T47D (cell line): Measurements from ENCODE around the gene POLR2J3.
"Not testable (repeated sequence)": the region's sequence is repeated elsewhere in the genome, so short reads cannot be mapped to it uniquely, and the experiment has no call there.

ENCODE experiments used
- DNase-seq, 2 experiments: peaks; one replicate each; pipeline versions ENCODE4 v3.0.0 to v3.0.0-alpha.2; 2011 to 2012; ENCODE audit warnings: low read depth in 1 of 2, low spot score in 1 of 2
- in situ Hi-C: cut with HindIII; loops from 2 replicates; pipeline ENCODE4 v1.10.0; 2016; ENCODE audit warnings: low sequenced_read_pairs, low pct_unique_long_range_greater_than_20kb

POLR2J3 gene

DNA sequence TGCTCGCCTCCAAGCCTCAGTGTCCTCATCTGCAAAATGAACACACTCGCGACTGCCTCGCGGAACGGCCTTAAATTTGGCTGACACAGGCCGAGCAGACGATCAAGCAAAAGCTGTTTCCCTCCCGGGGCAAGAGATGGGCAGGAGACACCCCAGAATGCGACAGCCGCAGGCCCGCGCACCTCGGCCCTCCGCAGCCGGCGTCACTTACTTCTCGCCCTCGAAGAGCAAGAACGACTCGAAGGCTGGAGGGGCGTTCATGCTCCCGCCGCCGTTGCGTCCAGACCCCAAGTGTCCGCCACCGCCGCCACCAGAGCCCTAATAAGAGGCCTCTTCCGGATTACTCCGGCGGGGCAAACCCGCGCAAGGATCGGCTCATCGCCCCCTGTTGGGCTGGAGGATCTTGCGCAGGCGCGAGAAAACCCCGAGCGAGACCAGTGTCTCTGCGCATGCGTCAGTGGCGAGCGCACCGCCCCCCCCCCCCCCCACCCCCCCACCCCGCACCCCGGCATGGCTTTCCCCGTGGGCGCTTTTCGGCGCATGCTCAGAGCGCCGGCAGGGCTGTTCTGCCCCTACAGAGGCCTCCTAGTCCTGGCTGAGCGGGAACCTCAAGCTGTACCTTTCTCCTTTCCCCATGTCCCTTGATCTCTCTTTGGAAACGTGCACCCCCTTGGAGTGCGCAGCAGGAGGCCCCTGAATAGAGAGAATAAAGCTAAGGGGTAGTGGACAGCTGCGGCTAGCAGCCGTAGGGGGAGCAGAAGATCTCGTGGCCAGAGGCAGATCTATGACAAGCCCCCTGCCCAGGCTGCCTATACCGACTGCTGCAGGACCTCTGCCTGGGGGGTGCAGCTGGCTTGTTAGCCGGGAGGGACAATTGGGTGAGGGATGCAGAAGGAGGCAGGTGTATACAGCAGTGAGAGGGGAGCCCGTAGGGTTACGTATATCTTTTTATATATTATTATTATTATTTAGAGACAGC lies at the start of gene POLR2J3:
POLR2J3 (minus strand) TSS at position 323 of the 979 bp plus-strand sequence; CDS start at position 261, 62 bp downstream.
- in situ Hi-C loops: not testable (repeated sequence)
- DNase-seq: peak in 1 of 2 experiments; percentile 69

DNA sequence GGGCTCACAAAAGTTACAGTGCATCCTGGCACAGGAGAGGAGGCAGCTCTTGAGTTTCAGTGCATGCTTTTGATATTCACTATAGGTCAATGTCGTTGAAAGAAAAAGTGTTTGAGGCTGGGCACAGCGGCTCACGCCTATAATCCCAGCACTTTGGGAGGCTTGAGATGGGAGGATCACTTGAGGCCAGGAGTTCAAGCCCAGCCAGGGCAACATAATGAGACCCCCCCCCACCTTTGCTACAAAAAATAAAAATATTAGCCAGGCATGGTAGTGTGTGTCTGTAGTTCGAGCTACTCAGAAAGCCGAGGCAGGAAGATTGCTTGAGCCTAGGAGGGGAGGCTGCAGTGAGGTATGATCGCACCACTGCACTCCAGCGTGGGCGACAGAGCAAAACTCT lies 45.7 kb upstream of the POLR2J3 start:
- DNase-seq, in situ Hi-C loops: not testable (repeated sequence)

- DNase-seq, in situ Hi-C loops: not testable (repeated sequence)
Observed at GRCh38 chr7:102616507-102617125, 44.2 kb upstream of the POLR2J3 start, which contains the start of gene RASA4. Gene RASA4 (minus strand): TSS chr7:102616756. CDS start chr7:102616689, 67 bp downstream.

DNA sequence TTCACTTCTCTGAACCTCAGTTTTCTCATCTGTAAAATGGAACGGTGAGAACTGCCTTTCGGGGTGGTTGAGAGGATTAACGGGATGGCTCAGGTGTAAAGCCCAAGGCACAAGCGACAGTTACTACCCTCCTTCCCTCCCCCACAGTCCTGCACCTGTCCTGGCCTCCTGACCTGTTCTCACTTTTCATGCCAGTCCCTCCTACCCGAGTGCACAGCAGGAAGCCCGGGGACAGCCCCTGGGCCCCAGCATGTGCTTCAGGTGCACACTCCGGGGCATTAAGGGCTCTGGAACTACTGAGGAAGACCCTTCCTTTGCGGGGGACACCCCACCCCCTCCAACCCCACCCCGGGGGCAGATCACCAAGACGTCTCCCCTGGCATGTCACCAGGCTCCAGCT lies 43.5 kb upstream of the POLR2J3 start:
- DNase-seq, in situ Hi-C loops: not testable (repeated sequence)

GRCh38 chr7:102614873-102615272 lies 42.5 kb upstream of the POLR2J3 start:
- DNase-seq, in situ Hi-C loops: not testable (repeated sequence)

DNA sequence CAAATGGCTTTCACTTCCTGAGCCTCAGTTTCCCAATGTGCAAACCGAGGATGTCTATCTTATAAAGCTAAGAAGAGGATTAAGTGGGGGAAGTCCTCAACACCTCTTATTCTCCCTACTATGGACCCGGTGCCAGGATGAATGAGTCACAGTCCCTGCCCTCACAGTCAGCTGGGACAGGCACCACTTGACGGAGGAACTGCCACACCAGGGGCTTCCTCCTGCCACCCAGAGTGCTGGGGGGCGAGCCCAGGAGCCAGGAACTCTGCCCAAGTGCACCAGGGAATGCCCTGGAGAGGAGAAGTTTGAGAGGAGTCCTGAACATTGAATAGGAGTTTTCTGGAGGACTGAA lies 41.9 kb upstream of the POLR2J3 start:
- in situ Hi-C loops, DNase-seq: not testable (repeated sequence)

DNA sequence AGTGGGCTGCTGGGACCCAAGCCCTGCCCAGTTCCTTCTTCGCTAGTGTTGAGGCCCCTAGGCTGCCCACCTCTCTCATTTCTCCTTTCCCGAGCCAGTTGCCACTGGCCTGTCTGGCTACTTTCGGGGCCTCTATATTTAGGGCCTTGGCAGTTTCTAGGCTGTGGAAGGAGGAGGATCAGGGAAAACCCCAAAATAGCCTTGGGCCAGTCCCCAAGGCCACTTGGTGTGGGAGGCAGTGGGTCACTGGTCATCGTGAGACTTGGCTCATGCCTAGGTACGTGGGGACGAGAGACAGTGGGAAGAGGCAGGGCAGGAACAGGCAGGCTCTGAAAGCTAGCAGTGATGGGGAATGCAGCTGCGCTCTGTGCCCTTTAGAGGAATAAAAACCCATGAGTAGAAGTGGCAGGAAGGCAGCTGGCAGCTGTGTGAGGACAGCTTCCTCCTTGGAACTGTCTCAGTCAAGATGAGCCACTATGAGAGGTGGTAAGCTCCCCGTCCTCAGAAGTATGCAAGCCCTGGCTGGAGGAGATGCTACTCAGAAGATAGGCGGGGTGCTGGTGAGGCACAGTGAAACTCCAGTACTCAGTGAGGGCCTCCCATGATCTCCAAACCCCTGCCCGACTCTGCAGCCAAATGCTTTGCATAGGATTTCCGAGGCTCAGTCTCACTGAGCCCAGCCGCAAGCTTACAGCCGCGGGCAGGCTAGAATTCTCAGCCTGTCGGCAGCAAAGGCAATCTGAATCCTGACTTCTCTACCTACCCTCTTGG lies 41.4 kb upstream of the POLR2J3 start:
- in situ Hi-C loops, DNase-seq: not testable (repeated sequence)

- in situ Hi-C loops, DNase-seq: not testable (repeated sequence)
Observed at GRCh38 chr7:102611675-102612325, 39.4 kb upstream of the POLR2J3 start.

DNA sequence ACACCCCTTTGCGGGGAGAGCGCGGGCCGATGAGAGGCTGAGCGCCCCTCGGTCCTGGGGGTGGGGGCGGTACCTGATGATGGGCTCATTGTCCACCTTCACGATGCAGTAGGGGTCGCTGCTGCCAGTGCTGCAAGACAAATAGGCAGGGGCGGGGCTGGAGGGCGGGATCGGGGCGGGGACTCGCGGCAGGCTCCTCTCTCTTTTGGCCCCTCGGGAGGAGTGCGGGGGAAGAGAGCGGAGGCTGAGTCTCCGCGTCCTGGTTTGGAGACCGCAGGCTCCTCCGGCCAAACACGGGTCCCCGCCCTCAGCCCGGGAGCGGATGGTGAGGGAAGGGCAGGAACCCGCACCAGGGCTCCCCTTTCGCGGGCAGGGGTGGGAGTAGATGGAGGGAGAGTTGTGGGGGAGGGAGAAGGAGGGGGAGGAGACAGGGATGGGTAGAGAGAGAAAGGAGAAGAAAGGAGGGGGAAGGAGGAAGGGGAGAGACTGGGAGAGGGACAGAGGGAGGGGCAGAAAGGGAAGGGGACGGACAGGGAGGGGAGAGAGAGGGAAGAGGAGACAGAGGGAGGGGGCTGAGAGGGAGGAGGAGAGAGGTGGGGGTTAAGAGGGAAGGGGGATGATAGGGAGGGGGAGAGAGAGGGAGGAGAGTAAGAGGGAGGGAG lies 38.8 kb upstream of the POLR2J3 start:
- DNase-seq, in situ Hi-C loops: not testable (repeated sequence)

DNA sequence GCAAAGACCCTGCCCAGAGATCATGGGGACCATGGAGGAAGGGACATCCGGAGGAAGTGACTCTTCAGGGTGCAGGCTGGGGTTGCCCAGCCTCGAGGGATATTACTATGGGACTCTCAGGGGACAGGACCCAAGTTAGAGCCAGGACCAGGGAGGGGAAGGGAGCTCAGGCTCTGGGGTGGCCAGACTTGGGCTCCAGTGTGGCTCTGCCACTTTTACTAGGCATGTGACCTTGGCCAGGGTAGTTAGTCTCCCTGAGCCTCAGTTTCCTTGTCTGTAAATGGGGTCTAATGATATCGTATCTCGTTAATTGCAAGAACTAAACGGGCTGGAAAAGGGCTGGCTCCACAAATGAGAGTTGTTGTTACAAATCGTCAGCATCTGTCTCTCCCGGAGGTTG lies 38.1 kb upstream of the POLR2J3 start:
- DNase-seq, in situ Hi-C loops: not testable (repeated sequence)

- in situ Hi-C loops, DNase-seq: not testable (repeated sequence)
Observed at GRCh38 chr7:102609734-102610133, 37.4 kb upstream of the POLR2J3 start.

GRCh38 chr7:102606848-102607247 lies 34.5 kb upstream of the POLR2J3 start:
- in situ Hi-C loops: not testable (repeated sequence)

DNA sequence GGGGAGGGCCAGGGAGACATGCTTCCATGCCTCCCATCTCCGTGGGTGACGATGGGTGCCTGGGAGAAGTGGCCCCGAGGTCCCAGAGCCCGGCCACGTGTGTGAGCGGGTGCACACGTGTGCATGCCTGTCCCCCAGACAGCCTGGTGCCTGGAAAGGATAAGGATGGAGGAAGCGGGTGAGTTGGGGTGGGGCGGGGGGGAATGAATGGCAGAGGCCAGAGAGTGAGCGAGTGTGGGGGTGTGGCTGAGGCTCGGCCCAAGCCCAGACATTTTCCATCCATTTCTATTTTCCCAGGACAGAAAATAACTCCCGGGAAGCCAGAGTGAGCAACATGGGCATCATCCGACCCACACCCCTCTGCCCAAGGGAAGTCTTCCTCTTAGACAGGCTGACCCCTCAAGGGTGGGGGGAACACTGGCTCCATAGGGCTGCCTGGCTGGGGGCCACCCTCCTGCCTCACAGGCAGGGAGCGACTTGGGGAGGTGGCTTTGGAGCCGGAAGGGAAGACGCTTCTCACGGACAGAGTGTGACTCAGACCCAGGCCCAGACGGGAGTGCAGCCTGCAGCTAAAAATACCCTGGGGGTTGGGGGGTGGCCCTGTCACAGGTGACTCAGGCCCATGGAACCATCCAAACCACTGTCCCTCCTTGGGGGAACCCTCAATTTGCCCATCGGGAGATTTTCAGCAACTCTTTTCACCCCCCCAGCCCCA lies 32.2 kb upstream of the POLR2J3 start:
- not testable (repeated sequence) for DNase-seq

More at GRCh38 chr7:102606848-102607247, 34.5 kb upstream of the POLR2J3 start:
- DNase-seq: not testable (repeated sequence)

DNA sequence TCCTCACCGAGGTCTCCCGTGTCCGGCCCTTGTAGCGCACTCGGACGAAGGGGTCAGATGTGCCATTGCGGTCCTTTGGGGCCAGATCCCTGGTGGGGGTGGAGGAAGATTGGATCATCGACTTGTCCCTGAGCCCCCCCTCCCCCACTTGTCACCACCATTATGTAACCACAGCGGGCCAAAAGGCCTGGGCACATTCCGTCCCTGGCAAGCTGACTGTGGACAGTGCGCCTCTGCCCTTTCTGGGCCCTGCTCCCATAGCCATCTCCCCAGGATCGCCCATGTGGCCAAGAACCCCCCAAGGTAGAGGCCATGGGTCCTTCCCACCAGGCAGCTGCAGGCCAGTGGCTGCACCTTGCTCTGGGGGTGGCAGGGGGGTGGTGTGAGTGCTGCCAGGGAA lies 29.9 kb upstream of the POLR2J3 start:
- in situ Hi-C loops, DNase-seq: not testable (repeated sequence)

More for the DNA sequence above, 32.2 kb upstream of the POLR2J3 start:
- in situ Hi-C loops: not testable (repeated sequence)

- in situ Hi-C loops, DNase-seq: not testable (repeated sequence)
Observed at GRCh38 chr7:102599699-102600098, 27.3 kb upstream of the POLR2J3 start.

GRCh38 chr7:102596036-102596435 lies 23.7 kb upstream of the POLR2J3 start:
- in situ Hi-C loops, DNase-seq: not testable (repeated sequence)
